Measurements from ENCODE around the gene PTPRM.

DNA sequence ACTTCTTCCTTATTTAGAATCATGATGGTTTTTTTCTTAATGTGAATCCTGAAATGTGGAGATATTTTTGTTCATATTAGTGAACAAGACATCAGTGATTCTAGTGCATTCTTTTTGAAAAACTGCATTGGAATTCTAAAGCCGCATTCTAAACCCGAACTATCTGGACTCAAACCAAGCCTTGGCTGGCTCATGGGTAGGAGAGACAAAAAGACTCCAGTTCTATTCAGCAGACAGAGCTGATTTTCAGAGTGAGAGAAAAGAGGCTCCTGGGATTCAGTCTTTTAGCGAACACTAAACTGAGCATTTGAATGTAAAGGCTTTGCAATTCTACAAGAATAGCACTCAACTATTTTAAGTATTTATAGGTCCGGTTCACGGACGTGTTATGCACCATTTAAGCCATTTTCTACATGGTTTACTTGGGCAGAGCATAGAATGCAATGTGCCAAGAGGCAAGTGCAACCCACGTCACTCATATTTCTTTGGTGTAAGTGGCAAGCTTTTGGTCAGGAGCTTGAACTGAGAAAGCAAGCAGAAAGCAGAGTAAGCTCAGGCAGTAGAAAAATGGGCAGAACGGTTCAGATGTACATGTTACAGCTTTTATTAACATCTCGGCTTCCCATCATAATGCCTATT lies 814.8 kb downstream of the PTPRM start:
- TF ChIP-seq, protein P1, sequence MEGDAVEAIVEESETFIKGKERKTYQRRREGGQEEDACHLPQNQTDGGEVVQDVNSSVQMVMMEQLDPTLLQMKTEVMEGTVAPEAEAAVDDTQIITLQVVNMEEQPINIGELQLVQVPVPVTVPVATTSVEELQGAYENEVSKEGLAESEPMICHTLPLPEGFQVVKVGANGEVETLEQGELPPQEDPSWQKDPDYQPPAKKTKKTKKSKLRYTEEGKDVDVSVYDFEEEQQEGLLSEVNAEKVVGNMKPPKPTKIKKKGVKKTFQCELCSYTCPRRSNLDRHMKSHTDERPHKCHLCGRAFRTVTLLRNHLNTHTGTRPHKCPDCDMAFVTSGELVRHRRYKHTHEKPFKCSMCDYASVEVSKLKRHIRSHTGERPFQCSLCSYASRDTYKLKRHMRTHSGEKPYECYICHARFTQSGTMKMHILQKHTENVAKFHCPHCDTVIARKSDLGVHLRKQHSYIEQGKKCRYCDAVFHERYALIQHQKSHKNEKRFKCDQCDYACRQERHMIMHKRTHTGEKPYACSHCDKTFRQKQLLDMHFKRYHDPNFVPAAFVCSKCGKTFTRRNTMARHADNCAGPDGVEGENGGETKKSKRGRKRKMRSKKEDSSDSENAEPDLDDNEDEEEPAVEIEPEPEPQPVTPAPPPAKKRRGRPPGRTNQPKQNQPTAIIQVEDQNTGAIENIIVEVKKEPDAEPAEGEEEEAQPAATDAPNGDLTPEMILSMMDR (IDR thresholded peaks at IDR 0.05): no peak
- no peak for TF ChIP-seq POLR2A (IDR thresholded peaks at IDR 0.05)

Data from lower leg skin (tissue), 3 donors.